Choroid plexus epithelial cell (primary cell): ENCODE results near the gene PCK1.

Experiments used
- DNase-seq: peaks from one replicate; pipeline ENCODE4 v3.0.0-alpha.2; 2010; ENCODE audit warnings: low read depth
- H3K4me3 ChIP-seq: 2 replicates; pipeline ENCODE4 v1.5.1; 2011; ENCODE audit warnings: low read depth, mild to moderate bottlenecking, control low read depth, low read length, moderate library complexity
- TF ChIP-seq, protein P1 (sequence below): conservative IDR thresholded peaks from 2 replicates; pipeline ENCODE4 v1.5.1; 2011; ENCODE audit warnings: low read depth, mild to moderate bottlenecking, control low read depth, inconsistent platforms, low read length, moderate library complexity

PCK1 gene

DNA sequence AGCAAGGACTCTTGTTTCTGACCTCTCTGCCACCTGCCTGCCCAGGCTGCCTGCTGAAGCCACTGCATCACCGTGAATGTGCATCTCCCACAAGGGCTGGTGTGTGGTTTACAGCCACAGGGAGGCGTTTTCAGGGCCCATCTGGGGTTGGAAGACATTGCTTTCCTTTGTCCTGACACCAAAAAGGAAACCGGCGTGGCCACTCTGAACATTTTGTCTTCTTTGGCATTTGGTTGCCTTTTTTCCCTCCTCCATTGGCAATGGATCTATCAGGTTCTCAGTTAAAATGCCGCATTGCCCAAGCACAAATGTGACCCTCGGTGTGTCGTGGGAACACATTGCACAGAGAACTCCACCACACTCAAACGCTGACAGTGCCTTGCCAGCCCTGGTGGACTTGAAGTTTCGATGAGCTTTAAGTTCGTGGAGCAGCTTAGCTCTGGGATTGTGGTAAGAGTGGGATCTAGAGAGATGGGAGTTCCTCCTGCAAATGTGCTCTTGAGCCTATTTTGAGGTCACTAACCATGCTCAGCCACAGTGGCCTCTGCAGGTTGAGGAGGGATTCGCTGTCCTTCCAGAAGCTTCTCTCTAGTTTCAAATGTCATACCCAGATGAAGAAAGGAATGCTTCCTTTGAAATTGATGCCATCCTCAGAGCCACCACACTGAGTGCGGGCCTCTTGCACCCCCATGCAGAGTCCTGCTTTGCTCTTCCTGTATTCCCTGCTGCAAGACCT lies 14.8 kb upstream of the PCK1 start:
- no peak for DNase-seq
- TF ChIP-seq, protein P1, sequence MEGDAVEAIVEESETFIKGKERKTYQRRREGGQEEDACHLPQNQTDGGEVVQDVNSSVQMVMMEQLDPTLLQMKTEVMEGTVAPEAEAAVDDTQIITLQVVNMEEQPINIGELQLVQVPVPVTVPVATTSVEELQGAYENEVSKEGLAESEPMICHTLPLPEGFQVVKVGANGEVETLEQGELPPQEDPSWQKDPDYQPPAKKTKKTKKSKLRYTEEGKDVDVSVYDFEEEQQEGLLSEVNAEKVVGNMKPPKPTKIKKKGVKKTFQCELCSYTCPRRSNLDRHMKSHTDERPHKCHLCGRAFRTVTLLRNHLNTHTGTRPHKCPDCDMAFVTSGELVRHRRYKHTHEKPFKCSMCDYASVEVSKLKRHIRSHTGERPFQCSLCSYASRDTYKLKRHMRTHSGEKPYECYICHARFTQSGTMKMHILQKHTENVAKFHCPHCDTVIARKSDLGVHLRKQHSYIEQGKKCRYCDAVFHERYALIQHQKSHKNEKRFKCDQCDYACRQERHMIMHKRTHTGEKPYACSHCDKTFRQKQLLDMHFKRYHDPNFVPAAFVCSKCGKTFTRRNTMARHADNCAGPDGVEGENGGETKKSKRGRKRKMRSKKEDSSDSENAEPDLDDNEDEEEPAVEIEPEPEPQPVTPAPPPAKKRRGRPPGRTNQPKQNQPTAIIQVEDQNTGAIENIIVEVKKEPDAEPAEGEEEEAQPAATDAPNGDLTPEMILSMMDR = no peak
- H3K4me3 ChIP-seq = no peak overlapping the region

DNA sequence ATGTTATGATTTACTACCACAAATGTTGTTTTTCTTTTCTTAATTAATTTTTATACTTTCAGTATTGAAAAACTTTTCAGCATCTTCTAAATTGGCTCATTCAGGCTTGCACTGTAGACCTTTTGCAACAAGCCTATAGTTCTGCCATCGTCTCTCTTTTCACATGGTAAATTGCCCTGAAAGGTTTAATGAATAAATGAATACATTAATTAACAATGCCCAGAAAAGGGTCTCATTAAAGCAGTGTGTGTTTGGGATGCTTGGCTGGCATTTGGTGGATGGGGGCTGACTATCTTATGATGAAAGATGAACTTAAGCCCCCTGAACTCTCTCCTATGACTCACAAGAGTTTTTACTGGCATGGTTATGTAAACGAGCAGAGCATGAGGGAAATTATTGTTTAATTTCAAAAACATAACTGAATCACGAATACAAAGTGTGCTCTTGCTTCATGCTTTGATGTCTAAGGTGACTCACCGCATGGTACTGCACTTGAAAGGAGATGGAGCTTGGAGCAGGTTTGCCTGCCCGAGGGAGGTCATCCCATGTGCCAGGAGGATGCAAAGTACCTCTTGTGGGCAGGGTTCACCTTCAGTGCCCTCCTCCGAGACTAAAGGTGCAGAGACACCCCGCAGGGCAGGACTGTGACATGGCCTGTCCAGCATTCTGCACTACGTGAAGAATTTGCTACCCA lies 13.8 kb upstream of the PCK1 start:
- DNase-seq = peak; percentile 34
- TF ChIP-seq, protein P1 = no peak
- H3K4me3 ChIP-seq = no peak overlapping the region

DNA sequence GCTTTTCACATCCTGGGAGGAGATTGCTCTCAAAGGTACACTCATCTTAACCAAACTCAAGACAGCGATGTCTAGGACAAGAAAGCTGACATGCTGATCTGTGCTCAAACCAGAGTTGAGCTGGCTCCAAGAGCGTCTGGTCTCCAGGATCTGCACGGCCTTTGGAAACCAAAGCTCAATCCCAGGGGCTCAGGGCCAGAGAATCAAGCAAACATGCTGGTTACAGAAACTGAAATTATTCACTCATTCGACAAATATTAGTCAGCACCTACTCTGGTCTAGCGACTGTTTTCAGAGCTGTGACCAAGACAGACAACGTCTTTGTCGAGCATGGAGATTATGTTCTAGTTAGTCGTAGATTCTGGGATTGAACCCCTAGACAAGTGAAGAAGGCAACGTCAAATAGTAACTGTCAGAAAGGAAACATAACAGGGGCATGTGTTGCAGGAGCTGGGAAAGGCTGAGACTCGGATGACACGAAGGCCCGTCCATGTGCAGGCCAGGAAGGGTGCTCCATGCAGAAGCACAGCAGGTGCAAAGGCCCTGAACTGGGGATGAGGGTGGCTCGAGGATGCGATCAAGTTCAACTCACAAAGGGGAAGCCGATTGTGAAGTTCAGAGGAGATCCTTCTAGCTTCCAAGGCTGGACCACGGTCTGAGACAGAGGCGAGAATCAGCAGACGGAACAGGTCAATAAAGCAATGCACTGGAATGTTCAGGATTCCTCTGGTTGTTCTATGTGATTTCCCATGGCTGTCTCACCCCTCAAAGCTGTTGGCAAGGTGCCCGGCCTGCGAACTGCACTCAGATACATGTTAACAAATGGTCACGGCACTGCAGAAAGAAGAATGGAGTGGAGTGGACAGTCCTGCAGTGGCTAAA lies 12.5 kb upstream of the PCK1 start:
- no peak overlapping the region for H3K4me3 ChIP-seq
- peak; percentile 56 for DNase-seq
- TF ChIP-seq, protein P1 = no peak

DNA sequence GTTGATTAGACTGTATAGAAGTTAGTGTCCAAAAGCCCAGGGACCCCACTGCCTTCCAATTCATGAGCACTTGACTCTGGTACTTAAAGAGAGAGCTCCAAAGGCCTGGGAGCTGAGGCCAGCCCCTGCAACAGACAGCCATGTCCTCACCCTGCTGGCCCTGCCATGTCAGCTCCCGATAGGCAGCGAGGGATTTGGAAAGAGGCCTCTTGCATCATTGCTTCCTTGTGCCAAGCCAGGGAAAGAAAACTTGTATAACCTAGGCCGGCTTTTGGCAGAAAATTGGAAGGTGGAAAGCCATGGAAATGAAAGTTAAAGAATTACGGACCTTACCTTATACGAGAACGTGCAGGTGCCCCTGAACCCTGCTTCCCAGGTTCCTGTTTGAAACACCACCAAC lies 8.4 kb upstream of the PCK1 start:
- TF ChIP-seq, protein P1 = no peak
- no peak for DNase-seq
- H3K4me3 ChIP-seq = no peak overlapping the region

DNA sequence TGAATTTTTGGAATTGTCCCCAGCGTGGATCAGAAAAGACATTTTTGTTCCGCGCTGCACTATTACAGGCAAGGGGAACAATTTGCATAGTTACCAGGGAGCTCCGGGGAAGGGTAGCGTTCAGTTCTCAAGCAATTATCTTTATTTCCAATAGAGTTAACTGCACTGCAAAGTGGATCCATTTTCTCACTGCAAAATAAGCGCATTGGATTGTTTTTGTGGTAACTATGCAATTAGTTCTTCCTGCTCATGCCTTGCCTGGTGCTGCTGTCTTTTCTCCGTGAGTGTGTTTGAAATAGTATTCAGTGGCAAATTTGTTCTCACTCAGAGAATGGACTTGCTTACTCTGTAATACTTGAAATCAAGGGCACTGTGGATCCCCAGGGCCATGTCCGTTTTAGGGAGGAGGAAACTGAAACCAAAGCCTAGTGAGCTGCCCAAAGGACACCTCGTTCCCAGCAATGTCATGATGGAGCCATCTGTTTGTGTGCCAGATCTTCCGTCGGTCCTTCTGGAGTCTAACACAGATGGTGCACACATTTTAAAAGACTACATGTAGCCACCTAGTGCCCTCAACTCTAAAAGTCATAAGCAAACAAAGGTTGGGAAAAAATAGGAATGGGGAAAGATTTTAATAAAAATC lies 7.4 kb upstream of the PCK1 start:
- DNase-seq = no peak
- TF ChIP-seq, protein P1 = no peak

DNA sequence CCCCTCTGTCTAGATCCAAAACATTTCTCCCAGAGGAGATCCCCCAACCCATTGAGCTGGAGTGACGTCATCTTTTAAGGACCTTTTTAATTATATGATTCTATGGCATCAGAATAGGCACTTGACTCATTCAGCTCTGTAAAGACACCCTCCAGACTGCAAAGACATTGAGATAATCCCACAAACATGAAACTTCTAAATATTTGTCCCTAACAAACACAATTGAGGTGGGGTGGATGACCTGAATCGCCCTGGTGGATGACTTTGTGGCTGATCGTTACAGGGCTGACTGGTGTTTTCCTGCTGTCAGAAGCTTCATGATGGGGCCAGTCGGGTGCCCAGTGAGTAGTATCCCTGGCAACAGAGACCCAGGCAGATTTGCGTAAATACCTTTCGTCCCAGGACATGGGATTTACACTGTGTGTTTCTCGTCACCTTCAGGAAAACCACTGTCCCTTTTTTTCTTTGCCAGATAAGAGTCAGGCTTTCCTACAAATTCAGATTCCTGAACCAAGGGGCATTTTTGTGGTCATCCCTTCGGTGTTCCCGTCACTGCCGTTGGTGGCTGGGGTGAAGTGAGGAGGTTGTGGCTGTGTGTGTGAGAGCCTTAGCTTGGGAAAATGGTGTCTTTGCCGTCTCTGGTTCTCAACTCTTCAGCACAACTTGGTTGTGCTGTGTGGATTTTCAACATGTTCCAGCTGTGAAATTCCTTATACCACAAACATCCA lies 5.3 kb upstream of the PCK1 start:
- TF ChIP-seq, protein P1 = no peak
- peak; percentile 19 for DNase-seq
- H3K4me3 ChIP-seq = no peak overlapping the region

More for the DNA sequence above, 7.4 kb upstream of the PCK1 start:
- H3K4me3 ChIP-seq = no peak overlapping the region
